ENCODE measurements around the gene ANKRD23. TPM values are rescaled to one million over a fixed set of nuclear protein-coding genes. Genes with fewer than 3 reads are reported as not detected.

ANKRD23 gene
- total RNA-seq, 1 donor from 2014 or later = 5.7 TPM

- DNase-seq = peak; percentile 67
- H3K27me3 Mint-ChIP-seq (ENCODE audit: unreplicated experiment) = peaks cover 2% of the 10 kb centered on the region
- H3K27ac Mint-ChIP-seq (ENCODE audit: unreplicated experiment) = peak overlapping the region; percentile 86
- H3K9me3 Mint-ChIP-seq (ENCODE audit: unreplicated experiment) = peaks cover 6% of the 10 kb centered on the region
- H3K4me3 Mint-ChIP-seq (ENCODE audit: unreplicated experiment) = no peak overlapping the region
- peaks cover 10% of the 10 kb centered on the region for H3K4me1 Mint-ChIP-seq (ENCODE audit: low read depth, unreplicated experiment)
- TF ChIP-seq CTCF (IDR thresholded peaks at IDR 0.05; ENCODE audit: partially characterized antibody, unreplicated experiment) = no peak
- H3K36me3 Mint-ChIP-seq (ENCODE audit: unreplicated experiment) = no peaks in the 10 kb centered on the region
These were observed 4.4 kb upstream of the ANKRD23 start for GRCh38 chr2:96848264-96848663.

GRCh38 chr2:96847586-96847985 lies 3.8 kb upstream of the ANKRD23 start:
- Mint-ChIP-seq H3K27me3 (ENCODE audit: unreplicated experiment) (peaks cover 2% of the 10 kb centered on the region), H3K27ac (ENCODE audit: unreplicated experiment) (peak overlapping the region; percentile 86)

GRCh38 chr2:96846825-96847224 lies 3.0 kb upstream of the ANKRD23 start:
- H3K27me3 Mint-ChIP-seq (ENCODE audit: unreplicated experiment) = peaks cover 2% of the 10 kb centered on the region
- H3K27ac Mint-ChIP-seq (ENCODE audit: unreplicated experiment) = no peak overlapping the region
- no peak for DNase-seq
- H3K36me3 Mint-ChIP-seq (ENCODE audit: unreplicated experiment) = no peaks in the 10 kb centered on the region
- no peak for TF ChIP-seq CTCF (IDR thresholded peaks at IDR 0.05; ENCODE audit: partially characterized antibody, unreplicated experiment)
- no peak overlapping the region for H3K4me3 Mint-ChIP-seq (ENCODE audit: unreplicated experiment)
- peaks cover 14% of the 10 kb centered on the region for H3K4me1 Mint-ChIP-seq (ENCODE audit: low read depth, unreplicated experiment)
- H3K9me3 Mint-ChIP-seq (ENCODE audit: unreplicated experiment) = peaks cover 8% of the 10 kb centered on the region

More at GRCh38 chr2:96847586-96847985, 3.8 kb upstream of the ANKRD23 start:
- Mint-ChIP-seq H3K4me3 (ENCODE audit: unreplicated experiment) (no peak overlapping the region), H3K9me3 (ENCODE audit: unreplicated experiment) (peaks cover 8% of the 10 kb centered on the region), H3K4me1 (ENCODE audit: low read depth, unreplicated experiment) (peaks cover 12% of the 10 kb centered on the region), H3K36me3 (ENCODE audit: unreplicated experiment) (no peaks in the 10 kb centered on the region)
- DNase-seq = peak; percentile 64
- no peak for TF ChIP-seq CTCF (IDR thresholded peaks at IDR 0.05; ENCODE audit: partially characterized antibody, unreplicated experiment)

GRCh38 chr2:96844405-96844808 lies 586 bp upstream of the ANKRD23 start:
- TF ChIP-seq CTCF (IDR thresholded peaks at IDR 0.05; ENCODE audit: partially characterized antibody, unreplicated experiment) = no peak
- no peaks in the 10 kb centered on the region for H3K36me3 Mint-ChIP-seq (ENCODE audit: unreplicated experiment)
- no peak overlapping the region for H3K4me3 Mint-ChIP-seq (ENCODE audit: unreplicated experiment)
- H3K9me3 Mint-ChIP-seq (ENCODE audit: unreplicated experiment) = peaks cover 14% of the 10 kb centered on the region
- peaks cover 2% of the 10 kb centered on the region for H3K27me3 Mint-ChIP-seq (ENCODE audit: unreplicated experiment)
- no peak overlapping the region for H3K27ac Mint-ChIP-seq (ENCODE audit: unreplicated experiment)
- no peak for DNase-seq
- H3K4me1 Mint-ChIP-seq (ENCODE audit: low read depth, unreplicated experiment) = peaks cover 25% of the 10 kb centered on the region

GRCh38 chr2:96842600-96842999 lies 1.2 kb downstream of the ANKRD23 start:
- Mint-ChIP-seq H3K36me3 (ENCODE audit: unreplicated experiment) (no peaks in the 10 kb centered on the region), H3K4me1 (ENCODE audit: low read depth, unreplicated experiment) (peaks cover 22% of the 10 kb centered on the region), H3K27me3 (ENCODE audit: unreplicated experiment) (peaks cover under 1% of the 10 kb centered on the region), H3K9me3 (ENCODE audit: unreplicated experiment) (peaks cover 11% of the 10 kb centered on the region), H3K27ac (ENCODE audit: unreplicated experiment) (no peak overlapping the region), H3K4me3 (ENCODE audit: unreplicated experiment) (no peak overlapping the region)
- no peak for DNase-seq
- TF ChIP-seq CTCF (IDR thresholded peaks at IDR 0.05; ENCODE audit: partially characterized antibody, unreplicated experiment) = no peak
